Daoy (cell line): Measurements from ENCODE around the gene ST3GAL3. TPM values are rescaled to one million over a fixed set of nuclear protein-coding genes. Genes with fewer than 3 reads are reported as not detected.

Experiments used
- DNase-seq: peaks from one replicate; pipeline ENCODE4 v3.0.0-alpha.2; 2015; ENCODE audit warnings: low read depth
- total RNA-seq: library from RNA; depleted of rRNA; stranded (reverse); fragments of >200 nt; shearing (Covaris generic); gene quantifications from 2 replicates; pipeline ENCODE4 v1.2.3, GENCODE V29; 2014; rRNA removed

The ST3GAL3 gene
- total RNA-seq, 1 experiment from 2014 or later = 13.0 TPM

DNA sequence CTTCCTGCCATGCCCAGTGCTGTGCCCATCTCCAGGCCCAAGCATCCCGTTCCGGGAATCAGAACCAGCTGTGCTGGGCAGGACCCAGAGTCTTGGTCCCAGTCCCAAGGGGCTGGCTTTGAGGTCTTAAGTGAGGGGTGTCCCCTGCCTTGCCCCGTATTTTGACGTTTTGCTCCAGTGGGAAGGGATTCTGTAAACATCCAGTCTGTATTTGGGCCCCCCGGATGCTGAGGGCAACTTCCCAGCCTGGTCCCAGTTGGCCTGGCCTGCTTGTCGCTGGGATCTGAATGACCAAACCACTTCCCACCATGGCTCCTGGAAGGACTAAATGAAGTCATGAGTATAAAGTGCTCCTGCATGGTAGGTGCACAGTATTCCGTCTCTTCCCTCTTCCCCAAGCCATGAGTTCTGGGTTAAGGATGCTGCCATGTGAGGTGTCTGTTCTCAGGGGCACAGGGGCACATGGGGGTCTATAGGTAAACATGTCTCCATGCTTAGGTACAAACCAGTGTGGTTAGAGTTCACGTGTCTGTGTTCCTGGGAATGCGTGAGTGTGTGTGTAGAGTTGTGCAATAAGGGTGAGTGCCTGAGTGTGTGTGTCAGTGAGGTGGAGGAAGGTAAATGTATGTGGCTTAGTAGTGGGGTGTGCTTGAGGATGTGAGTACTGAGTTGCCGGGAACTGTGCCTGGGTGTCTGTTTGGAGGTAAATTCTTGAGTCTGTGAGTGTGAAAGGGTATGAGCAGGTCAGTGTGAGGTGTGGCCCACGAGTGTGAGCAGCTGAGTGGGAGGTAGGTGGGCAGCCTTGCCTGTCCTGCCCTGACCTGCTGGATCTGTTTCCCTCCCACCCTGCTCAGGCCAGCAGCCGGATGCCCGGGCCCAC, 273.2 kb downstream of the ST3GAL3 start:
- no peak for DNase-seq

Other genes with a start within 250 kb of the ST3GAL3 start
- gene PTPRF, start 176.7 kb upstream of the ST3GAL3 start, total RNA-seq = 21.4 and 29.4 TPM in 2 replicates
- gene KDM4A, start 57.4 kb upstream of the ST3GAL3 start, total RNA-seq = 17.6 and 20.3 TPM in 2 replicates
- 0.91 and 2.5 TPM in 2 replicates for gene ARTN, start 226.3 kb downstream of the ST3GAL3 start, total RNA-seq
- 14.0 and 15.8 TPM in 2 replicates for gene IPO13, start 239.4 kb downstream of the ST3GAL3 start, total RNA-seq